ENCODE data around the gene IER5L. TPM values are rescaled to one million over a fixed set of nuclear protein-coding genes. Genes with fewer than 3 reads are reported as not detected.
"Not testable (repeated sequence)": the region's sequence is repeated elsewhere in the genome, so short reads cannot be mapped to it uniquely, and the experiment has no call there.

Gene IER5L
- total RNA-seq, 2 donors from 2014 or later, result 7.2 to 30.7 TPM

DNA sequence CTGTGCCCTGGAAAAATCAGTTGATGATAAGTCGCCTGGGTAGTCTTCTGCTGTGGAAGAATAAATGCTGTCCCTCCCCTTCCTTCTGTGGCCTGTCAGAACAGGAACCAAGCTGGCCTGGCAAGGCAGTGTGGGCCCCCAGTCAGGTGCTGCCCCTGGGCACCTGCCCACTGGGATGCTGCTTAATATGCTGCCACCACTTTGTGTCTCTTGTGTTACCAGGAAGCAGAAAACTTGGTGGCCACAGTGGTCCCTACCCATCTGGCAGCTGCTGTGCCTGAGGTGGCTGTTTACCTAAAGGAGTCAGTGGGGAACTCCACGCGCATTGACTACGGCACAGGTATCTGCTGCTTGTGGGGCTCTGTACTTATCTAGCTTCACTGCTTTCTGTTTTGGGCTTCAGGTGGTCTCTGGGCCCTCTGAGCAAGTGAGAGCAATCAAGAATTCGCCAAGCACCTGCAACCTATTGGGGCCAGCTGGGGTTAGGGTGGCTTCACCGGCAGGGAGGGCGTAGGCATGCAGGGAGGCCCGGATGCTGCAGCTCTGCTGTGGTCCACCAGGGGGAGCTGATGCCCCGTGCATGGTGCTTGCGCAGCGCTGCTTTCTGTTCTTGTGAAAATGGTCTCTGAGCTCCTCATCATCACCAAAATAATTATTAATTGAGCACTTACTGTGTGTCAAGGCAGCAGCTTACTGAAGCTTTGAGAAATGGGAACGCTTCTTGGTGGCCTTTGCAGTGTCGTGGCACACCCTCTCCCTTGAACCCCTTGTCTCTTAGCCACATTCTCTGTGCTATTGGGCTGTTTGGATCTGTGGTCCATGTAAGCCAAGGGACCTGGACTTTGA, 46.5 kb downstream of the IER5L start:
- TF ChIP-seq POLR2A (IDR thresholded peaks at IDR 0.05) (no peak), POLR2AphosphoS5 (IDR thresholded peaks at IDR 0.05) (peak; percentile 59)
- TF ChIP-seq, protein P1, sequence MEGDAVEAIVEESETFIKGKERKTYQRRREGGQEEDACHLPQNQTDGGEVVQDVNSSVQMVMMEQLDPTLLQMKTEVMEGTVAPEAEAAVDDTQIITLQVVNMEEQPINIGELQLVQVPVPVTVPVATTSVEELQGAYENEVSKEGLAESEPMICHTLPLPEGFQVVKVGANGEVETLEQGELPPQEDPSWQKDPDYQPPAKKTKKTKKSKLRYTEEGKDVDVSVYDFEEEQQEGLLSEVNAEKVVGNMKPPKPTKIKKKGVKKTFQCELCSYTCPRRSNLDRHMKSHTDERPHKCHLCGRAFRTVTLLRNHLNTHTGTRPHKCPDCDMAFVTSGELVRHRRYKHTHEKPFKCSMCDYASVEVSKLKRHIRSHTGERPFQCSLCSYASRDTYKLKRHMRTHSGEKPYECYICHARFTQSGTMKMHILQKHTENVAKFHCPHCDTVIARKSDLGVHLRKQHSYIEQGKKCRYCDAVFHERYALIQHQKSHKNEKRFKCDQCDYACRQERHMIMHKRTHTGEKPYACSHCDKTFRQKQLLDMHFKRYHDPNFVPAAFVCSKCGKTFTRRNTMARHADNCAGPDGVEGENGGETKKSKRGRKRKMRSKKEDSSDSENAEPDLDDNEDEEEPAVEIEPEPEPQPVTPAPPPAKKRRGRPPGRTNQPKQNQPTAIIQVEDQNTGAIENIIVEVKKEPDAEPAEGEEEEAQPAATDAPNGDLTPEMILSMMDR (IDR thresholded peaks at IDR 0.05), result peak; percentile 89 to 97 (median 94)
- WGBS, result 40% methylated on average over 13 of the region's 13 CpGs
- Histone ChIP-seq H3K36me3 (peaks cover 0 to 2% of the 10 kb centered on the region in 2 donors), H3K27ac (peak overlapping the region in 1 of 2 donors; percentile 38), H3K9me3 (no peaks in the 10 kb centered on the region), H3K4me1 (replicated peaks) (no peaks in the 10 kb centered on the region), H3K27me3 (replicated peaks; ENCODE audit: insufficient read depth) (no peaks in the 10 kb centered on the region), H3K4me3 (no peak overlapping the region)
- peak; percentile 54 for DNase-seq (ENCODE audit: low spot score)
- intact Hi-C loops (cut with DNase I), result loop anchor here (5.0 kb wide), 1 partner anchor 651 kb away; no protein-coding TSS in a partner anchor

DNA sequence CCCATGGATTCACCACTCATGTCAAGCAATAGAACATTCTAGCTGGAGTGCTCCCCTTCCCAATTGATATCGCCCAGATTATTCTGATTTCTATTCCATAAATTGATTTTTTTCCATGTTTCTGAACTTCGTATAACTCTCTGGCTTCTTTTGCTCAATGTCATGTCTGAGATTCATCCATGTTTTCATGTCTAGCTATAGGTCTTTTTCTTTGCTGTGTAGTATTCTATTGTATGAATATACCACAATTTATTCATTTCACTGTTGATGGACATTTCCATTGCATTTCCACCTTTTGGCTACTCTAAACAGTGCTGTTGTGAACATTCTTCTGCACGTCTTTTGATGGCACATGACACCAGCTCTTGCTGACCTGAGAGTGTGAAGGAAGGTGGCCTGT, 47.3 kb downstream of the IER5L start:
- Histone ChIP-seq H3K27ac (no peak overlapping the region), H3K27me3 (replicated peaks; ENCODE audit: insufficient read depth) (no peaks in the 10 kb centered on the region), H3K4me1 (replicated peaks) (no peaks in the 10 kb centered on the region), H3K36me3 (no peaks in the 10 kb centered on the region), H3K4me3 (no peak overlapping the region), H3K9me3 (no peaks in the 10 kb centered on the region)
- no peak for DNase-seq (ENCODE audit: low spot score)
- TF ChIP-seq POLR2AphosphoS5 (IDR thresholded peaks at IDR 0.05), result no peak
- TF ChIP-seq POLR2A (IDR thresholded peaks at IDR 0.05), result no peak
- TF ChIP-seq, protein P1 (IDR thresholded peaks at IDR 0.05), result no peak
- WGBS, result 64% methylated on average over 3 of the region's 3 CpGs
- intact Hi-C loops (cut with DNase I), result loop anchor here (5.0 kb wide), 1 partner anchor 652 kb away; no protein-coding TSS in a partner anchor

DNA sequence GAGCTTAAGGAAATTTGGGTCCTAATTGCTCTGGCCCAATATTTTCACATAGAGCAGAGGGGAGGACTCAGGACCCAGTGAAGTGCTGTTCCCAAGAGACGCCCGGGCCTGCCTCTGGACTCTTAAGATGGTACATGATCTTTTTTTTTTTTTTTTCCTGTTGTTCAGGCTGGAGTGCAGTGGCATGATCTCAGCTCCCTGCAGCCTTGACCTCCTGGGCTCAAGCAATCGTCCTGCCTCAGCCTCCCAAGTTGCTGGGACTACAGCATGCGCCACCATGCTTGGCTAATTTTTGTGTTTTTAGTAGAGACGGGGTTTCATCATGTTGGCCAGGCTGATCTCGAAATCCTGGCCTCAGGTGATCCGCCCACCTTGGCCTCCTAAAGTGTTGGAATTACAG, 47.8 kb downstream of the IER5L start:
- DNase-seq (ENCODE audit: low spot score); H3K9me3 ChIP-seq; H3K27ac ChIP-seq; H3K27me3 ChIP-seq (replicated peaks; ENCODE audit: insufficient read depth); H3K36me3 ChIP-seq; H3K4me3 ChIP-seq; H3K4me1 ChIP-seq (replicated peaks): not testable (repeated sequence)
- 86% methylated on average over 7 of the region's 7 CpGs for WGBS
- intact Hi-C loops (cut with DNase I), result loop anchor here (5.0 kb wide), 1 partner anchor 652 kb away; no protein-coding TSS in a partner anchor

DNA sequence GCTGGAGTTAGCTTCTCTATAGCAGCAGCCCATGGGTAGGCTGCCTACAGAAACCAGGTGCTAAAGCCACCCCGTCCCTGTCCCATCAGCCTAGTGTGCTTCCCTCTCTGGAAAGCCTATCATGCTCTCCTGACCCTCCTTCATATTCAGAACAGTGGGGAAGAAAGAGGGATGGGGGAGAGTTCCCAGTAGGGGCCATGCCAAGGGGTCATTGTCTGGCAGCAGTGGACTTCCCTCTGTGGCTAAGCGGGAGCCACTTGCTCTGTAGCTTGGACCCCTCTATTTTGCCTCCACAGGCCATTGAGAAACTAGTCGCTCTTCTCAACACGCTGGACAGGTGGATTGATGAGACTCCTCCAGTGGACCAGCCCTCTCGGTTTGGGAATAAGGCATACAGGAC, 49.4 kb downstream of the IER5L start:
- no peak for DNase-seq (ENCODE audit: low spot score)
- intact Hi-C loops (cut with DNase I), result no loop called here
- Histone ChIP-seq H3K36me3 (no peaks in the 10 kb centered on the region), H3K4me1 (replicated peaks) (no peaks in the 10 kb centered on the region), H3K27ac (no peak overlapping the region), H3K9me3 (no peaks in the 10 kb centered on the region), H3K27me3 (replicated peaks; ENCODE audit: insufficient read depth) (no peaks in the 10 kb centered on the region), H3K4me3 (no peak overlapping the region)
- 96% methylated on average over 5 of the region's 5 CpGs for WGBS
- TF ChIP-seq, protein P1 (IDR thresholded peaks at IDR 0.05), result no peak
- TF ChIP-seq POLR2A (IDR thresholded peaks at IDR 0.05), result no peak
- no peak for TF ChIP-seq POLR2AphosphoS5 (IDR thresholded peaks at IDR 0.05)

DNA sequence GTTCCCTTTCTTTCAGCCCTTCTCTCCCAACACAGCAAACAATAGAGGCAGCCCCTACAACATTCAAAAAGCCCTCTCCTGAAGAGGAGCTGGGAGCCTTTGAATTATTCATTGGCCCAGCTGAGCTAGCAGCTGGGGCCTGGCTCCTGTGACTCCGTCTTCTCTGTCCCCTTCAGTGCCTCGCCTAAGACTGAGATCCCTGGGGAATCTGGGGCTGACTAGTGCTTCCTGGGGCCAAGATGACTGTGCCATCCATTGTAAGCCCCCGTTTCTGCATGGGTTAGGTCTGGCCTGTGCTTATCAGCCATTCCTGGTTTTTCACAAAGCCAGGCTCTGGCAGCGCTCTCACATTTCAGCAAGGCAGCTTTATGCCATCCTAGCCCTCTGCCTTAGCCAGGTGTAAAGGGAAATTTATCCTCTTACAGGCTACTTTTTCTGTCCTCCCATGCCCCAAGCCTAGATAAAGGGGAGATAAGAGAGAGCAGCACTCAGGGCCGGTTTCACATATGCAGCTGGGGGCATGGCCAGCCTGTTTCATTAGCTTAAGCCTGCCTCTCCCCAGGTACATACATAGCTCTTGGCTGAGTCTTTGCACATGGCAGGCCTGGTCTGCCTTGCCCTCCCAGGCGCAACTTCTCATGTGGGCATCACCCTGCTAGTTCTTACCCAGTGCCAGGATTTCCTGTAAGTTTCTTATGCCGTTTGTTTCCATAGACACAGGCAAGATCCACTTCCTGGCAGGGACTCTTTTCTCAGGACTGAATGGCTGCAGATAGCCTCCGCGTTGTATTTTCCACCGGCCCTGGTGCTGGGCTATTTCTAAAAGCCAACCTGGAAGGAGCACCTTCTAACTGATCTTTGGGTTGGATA, 51.1 kb downstream of the IER5L start:
- Histone ChIP-seq H3K9me3 (no peaks in the 10 kb centered on the region), H3K36me3 (no peaks in the 10 kb centered on the region), H3K27ac (no peak overlapping the region), H3K4me3 (no peak overlapping the region), H3K27me3 (replicated peaks; ENCODE audit: insufficient read depth) (no peaks in the 10 kb centered on the region), H3K4me1 (replicated peaks) (no peaks in the 10 kb centered on the region)
- intact Hi-C loops (cut with DNase I), result no loop called here
- TF ChIP-seq POLR2AphosphoS5 (IDR thresholded peaks at IDR 0.05), result no peak
- TF ChIP-seq, protein P1 (IDR thresholded peaks at IDR 0.05), result no peak
- no peak for TF ChIP-seq POLR2A (IDR thresholded peaks at IDR 0.05)
- no peak for DNase-seq (ENCODE audit: low spot score)
- WGBS, result 72% methylated on average over 10 of the region's 10 CpGs
